ENCODE data around the gene JAM3. TPM values are rescaled to one million over a fixed set of nuclear protein-coding genes. Genes with fewer than 3 reads are reported as not detected.

Gene JAM3
- total and polyA plus RNA-seq, 2 of the 13 experiments (the other 11 are each of a cell fraction or from before 2014, with no cell fraction given): 0.98 to 2.8 TPM

GRCh38 chr11:134048028-134048427 is 20.8 kb upstream of the JAM3 start (continued):
- TF ChIP-seq ZNF597 (CRISPR knock-in tag; IDR thresholded peaks at IDR 0.05) (no peak), GATA4 (IDR thresholded peaks at IDR 0.05; ENCODE audit: borderline replicate concordance, low read depth) (no peak), ZNF451 (CRISPR knock-in tag; IDR thresholded peaks at IDR 0.05) (no peak), EHMT2 (IDR thresholded peaks at IDR 0.05; ENCODE audit: borderline replicate concordance, low read depth, low read length) (no peak), GFI1 (CRISPR knock-in tag; IDR thresholded peaks at IDR 0.05; ENCODE audit: borderline replicate concordance) (no peak), BCL3 (CRISPR knock-in tag; IDR thresholded peaks at IDR 0.05) (no peak), ZFP62 (CRISPR knock-in tag; IDR thresholded peaks at IDR 0.05) (no peak), SIX4 (CRISPR knock-in tag; IDR thresholded peaks at IDR 0.05) (no peak), YY1 (IDR thresholded peaks at IDR 0.05; ENCODE audit: insufficient read depth, insufficient replicate concordance, low read depth, low read length) (no peak), TCF7 (IDR thresholded peaks at IDR 0.05; ENCODE audit: low read depth) (no peak), ISL2 (CRISPR knock-in tag; IDR thresholded peaks at IDR 0.05) (no peak)
- TF ChIP-seq, protein P1, sequence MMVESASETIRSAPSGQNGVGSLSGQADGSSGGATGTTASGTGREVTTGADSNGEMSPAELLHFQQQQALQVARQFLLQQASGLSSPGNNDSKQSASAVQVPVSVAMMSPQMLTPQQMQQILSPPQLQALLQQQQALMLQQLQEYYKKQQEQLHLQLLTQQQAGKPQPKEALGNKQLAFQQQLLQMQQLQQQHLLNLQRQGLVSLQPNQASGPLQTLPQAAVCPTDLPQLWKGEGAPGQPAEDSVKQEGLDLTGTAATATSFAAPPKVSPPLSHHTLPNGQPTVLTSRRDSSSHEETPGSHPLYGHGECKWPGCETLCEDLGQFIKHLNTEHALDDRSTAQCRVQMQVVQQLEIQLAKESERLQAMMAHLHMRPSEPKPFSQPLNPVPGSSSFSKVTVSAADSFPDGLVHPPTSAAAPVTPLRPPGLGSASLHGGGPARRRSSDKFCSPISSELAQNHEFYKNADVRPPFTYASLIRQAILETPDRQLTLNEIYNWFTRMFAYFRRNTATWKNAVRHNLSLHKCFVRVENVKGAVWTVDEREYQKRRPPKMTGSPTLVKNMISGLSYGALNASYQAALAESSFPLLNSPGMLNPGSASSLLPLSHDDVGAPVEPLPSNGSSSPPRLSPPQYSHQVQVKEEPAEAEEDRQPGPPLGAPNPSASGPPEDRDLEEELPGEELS (CRISPR knock-in tag; IDR thresholded peaks at IDR 0.05): no peak
- TF ChIP-seq, protein P2, sequence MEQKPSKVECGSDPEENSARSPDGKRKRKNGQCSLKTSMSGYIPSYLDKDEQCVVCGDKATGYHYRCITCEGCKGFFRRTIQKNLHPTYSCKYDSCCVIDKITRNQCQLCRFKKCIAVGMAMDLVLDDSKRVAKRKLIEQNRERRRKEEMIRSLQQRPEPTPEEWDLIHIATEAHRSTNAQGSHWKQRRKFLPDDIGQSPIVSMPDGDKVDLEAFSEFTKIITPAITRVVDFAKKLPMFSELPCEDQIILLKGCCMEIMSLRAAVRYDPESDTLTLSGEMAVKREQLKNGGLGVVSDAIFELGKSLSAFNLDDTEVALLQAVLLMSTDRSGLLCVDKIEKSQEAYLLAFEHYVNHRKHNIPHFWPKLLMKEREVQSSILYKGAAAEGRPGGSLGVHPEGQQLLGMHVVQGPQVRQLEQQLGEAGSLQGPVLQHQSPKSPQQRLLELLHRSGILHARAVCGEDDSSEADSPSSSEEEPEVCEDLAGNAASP (CRISPR knock-in tag; IDR thresholded peaks at IDR 0.05; ENCODE audit: borderline replicate concordance): no peak
